Panc1 (cell line): Measurements from ENCODE around the gene NLRP8.

Experiments
- POLR2AphosphoS5 ChIP-seq: IDR thresholded peaks from 2 replicates; pipeline ENCODE4 v1.6.1; 2012; ENCODE audit warnings: mild to moderate bottlenecking, low read depth, low read length, moderate library complexity
- SIN3A ChIP-seq: IDR thresholded peaks from 2 replicates; pipeline ENCODE4 v1.6.1; 2012; ENCODE audit warnings: low read depth, mild to moderate bottlenecking, low read length, moderate library complexity, borderline replicate concordance; ENCODE audit not compliant: insufficient read depth
- TCF7L2 ChIP-seq: IDR thresholded peaks from 2 replicates; pipeline ENCODE4 v1.6.1; 2011; ENCODE audit warnings: mild to moderate bottlenecking, low read depth, low read length, inconsistent platforms
- TF ChIP-seq, protein P1 (sequence below): fragments of 450-650 bp; IDR thresholded peaks from 2 replicates; pipeline ENCODE4 v1.5.1; 2017; ENCODE audit warnings: mild to moderate bottlenecking
- TF ChIP-seq, protein P2 (sequence below), 2 experiments: IDR thresholded peaks; 2 replicates each; pipeline ENCODE4 v1.6.1; 2011 to 2012; ENCODE audit warnings: low read depth in 2 of 2, control low read depth in 1 of 2, low read length in 1 of 2, mild to moderate bottlenecking in 1 of 2, moderate library complexity in 1 of 2; ENCODE audit not compliant: insufficient read depth in 1 of 2

DNA sequence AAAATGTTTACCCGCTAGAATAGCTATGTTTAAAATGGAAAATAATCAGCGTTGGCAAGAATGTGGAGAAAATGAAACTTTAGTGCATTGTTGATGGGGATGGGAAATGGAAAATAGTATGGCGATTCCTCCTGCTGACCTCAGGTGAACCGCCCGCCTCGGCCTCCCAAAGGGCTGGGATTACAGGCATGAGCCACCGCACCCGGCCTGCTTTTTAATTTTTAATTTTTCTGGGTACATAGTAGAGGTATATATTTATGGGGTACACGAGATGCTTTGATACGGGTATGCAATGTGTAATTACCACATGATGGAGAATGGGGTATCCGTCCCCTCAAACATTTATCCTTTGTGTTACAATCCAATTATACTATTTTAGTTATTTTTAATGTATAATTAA lies 7.3 kb upstream of the NLRP8 start:
- TF ChIP-seq, protein P1, sequence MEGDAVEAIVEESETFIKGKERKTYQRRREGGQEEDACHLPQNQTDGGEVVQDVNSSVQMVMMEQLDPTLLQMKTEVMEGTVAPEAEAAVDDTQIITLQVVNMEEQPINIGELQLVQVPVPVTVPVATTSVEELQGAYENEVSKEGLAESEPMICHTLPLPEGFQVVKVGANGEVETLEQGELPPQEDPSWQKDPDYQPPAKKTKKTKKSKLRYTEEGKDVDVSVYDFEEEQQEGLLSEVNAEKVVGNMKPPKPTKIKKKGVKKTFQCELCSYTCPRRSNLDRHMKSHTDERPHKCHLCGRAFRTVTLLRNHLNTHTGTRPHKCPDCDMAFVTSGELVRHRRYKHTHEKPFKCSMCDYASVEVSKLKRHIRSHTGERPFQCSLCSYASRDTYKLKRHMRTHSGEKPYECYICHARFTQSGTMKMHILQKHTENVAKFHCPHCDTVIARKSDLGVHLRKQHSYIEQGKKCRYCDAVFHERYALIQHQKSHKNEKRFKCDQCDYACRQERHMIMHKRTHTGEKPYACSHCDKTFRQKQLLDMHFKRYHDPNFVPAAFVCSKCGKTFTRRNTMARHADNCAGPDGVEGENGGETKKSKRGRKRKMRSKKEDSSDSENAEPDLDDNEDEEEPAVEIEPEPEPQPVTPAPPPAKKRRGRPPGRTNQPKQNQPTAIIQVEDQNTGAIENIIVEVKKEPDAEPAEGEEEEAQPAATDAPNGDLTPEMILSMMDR = no peak
- TF ChIP-seq POLR2AphosphoS5 (no peak), SIN3A (no peak), TCF7L2 (no peak)
- TF ChIP-seq, protein P2, sequence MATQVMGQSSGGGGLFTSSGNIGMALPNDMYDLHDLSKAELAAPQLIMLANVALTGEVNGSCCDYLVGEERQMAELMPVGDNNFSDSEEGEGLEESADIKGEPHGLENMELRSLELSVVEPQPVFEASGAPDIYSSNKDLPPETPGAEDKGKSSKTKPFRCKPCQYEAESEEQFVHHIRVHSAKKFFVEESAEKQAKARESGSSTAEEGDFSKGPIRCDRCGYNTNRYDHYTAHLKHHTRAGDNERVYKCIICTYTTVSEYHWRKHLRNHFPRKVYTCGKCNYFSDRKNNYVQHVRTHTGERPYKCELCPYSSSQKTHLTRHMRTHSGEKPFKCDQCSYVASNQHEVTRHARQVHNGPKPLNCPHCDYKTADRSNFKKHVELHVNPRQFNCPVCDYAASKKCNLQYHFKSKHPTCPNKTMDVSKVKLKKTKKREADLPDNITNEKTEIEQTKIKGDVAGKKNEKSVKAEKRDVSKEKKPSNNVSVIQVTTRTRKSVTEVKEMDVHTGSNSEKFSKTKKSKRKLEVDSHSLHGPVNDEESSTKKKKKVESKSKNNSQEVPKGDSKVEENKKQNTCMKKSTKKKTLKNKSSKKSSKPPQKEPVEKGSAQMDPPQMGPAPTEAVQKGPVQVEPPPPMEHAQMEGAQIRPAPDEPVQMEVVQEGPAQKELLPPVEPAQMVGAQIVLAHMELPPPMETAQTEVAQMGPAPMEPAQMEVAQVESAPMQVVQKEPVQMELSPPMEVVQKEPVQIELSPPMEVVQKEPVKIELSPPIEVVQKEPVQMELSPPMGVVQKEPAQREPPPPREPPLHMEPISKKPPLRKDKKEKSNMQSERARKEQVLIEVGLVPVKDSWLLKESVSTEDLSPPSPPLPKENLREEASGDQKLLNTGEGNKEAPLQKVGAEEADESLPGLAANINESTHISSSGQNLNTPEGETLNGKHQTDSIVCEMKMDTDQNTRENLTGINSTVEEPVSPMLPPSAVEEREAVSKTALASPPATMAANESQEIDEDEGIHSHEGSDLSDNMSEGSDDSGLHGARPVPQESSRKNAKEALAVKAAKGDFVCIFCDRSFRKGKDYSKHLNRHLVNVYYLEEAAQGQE (IDR thresholded peaks at IDR 0.05; ENCODE audit: insufficient read depth in 1 of 2, low read depth in 2 of 2, low read length in 1 of 2) = no peak
